GM19467 (cell line): Measurements from ENCODE around the gene SIAH2.

Experiments
- ATAC-seq: cut with Tn5 transposase; IDR thresholded peaks from one replicate; pipeline ENCODE4 v1.9.1; 2021; ENCODE audit warnings: mild to moderate bottlenecking, moderate library complexity; ENCODE audit not compliant: unreplicated experiment

Gene SIAH2

GRCh38 chr3:150749255-150749654, 13.7 kb downstream of the SIAH2 start:
- no peak for ATAC-seq

DNA sequence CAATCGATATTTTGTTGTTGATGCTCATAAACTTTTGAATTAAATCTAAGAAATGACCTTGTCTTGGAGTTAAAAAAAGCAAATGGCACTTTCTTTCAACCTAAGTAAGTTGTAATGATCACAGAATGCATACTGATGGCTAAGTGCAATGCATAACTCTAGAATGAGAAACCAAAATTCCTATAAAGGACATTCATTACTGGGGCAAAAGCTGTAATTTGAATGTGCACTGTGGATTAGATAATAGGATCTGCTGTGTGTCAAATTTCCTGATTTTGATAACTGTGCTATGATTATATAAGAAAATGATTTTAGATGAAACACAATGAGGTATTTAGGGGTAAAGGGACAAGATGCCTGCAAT, 14.3 kb downstream of the SIAH2 start:
- ATAC-seq: no peak

GRCh38 chr3:150747886-150748683, 14.9 kb downstream of the SIAH2 start:
- ATAC-seq: no peak

- ATAC-seq: no peak
Observed at GRCh38 chr3:150746791-150747590, 16.0 kb downstream of the SIAH2 start.

GRCh38 chr3:150745832-150746231, 17.1 kb downstream of the SIAH2 start:
- ATAC-seq: no peak

- no peak for ATAC-seq
Observed at GRCh38 chr3:150744919-150745211, 18.1 kb downstream of the SIAH2 start.

- no peak for ATAC-seq
Observed at GRCh38 chr3:150744041-150744918, 18.7 kb downstream of the SIAH2 start.

GRCh38 chr3:150743508-150743907, 19.5 kb downstream of the SIAH2 start:
- no peak for ATAC-seq

- ATAC-seq: no peak
Observed at GRCh38 chr3:150742679-150743078, 20.3 kb downstream of the SIAH2 start.

- no peak for ATAC-seq
Observed at GRCh38 chr3:150742141-150742523, 20.8 kb downstream of the SIAH2 start.

- ATAC-seq: no peak
Observed at GRCh38 chr3:150741497-150742140, 21.4 kb downstream of the SIAH2 start.

DNA sequence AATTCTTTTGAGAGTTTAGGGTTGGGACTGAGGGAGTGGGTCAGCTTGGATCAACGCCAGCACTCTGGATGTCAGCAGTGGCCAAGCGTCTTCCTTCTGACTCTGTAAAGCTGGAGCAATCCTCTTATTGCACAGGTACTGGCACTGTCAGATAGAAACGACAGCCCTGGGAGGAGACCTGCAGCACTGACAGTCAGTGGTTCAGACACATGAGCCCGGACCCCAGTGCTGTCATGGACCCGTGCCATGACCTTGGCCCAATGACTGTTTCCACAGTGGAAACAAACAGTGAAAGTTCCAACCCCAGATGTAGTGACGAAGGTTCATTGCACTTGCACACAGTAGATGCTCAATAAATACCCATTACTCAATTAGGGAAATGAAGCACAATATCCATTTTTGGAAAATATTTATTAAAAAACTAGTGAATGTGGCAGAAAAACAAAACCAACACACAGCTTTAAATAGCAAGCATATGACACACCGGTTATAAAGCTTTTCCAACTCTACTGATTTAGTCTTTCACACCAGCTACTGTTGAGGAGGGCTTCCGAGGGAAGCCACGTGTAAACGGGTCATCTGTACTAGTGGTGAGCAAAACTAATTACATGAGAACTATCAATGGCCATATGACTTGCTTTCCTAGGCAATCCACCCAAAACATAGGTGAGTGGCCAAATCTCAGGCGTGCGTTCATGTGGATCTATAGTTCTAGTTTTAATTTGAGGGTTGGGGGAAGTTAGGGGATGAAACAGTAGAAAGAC, 22.1 kb downstream of the SIAH2 start:
- ATAC-seq: no peak

DNA sequence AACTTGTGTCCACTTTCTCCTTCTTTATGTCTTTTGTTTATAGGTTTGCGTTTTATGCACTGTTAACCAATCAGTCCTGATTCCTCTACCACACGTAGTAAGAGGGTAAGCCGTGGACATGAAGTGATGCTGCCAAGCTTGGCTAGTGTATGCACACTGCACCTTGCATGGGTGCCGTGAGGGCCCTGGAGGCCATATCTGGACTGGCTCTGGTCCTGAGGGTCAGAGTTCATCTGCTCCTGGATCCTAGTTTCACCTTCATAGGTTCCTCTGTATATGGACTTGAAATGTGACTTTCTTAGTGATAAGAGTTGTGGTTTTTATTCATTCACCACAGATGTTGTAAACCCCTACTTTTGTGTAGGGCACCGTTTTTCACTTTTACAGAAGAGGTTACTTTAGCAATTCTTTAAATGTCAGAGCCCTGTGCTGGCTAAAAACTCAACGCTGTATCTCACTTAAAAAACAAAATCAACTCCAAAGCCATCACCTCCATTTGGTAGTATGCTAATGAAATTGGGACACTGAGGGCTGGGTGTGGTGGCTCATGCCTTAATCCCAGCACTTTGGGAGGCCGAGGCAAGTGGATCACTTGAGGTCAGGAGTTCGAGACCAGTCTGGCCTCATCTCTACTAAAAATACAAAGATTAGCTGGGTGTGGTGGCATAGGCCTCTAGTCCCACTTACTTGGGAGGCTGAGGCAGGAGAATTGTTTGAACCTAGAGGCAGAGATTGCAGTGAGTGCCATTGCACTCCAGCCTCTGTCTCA, 22.9 kb downstream of the SIAH2 start:
- no peak for ATAC-seq

DNA sequence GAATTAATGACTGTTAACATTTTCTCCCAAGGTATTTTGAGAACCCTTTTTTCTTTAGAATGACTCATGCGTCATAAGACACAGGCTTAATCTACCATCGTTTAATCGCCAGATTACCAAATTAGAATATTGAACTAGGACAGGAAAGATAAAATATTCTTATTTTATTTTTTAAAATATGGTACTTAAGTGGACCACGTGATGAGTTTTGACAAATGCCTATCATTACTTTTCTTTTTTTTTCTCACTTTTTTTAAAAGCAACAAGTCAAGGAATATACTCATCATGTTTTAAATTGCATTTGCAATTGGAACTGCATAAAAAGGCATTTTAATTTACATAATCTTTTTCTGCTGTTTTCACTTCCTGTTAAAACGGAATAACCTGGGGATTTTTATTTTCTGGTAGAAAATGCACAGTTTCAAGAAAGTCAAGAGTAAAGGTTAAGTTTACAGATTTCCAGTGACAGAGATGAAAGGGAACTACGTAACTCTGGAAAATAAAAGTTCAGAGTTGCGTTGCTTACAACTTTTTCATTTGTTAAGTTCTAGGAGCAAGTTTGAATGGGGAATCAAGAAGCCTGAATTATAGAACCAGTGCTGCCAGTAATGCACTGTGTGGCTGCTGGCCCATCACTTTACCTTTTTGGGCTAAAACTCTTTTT, 23.6 kb downstream of the SIAH2 start:
- ATAC-seq: no peak

- ATAC-seq: no peak
Observed at GRCh38 chr3:150738688-150739087, 24.3 kb downstream of the SIAH2 start.

DNA sequence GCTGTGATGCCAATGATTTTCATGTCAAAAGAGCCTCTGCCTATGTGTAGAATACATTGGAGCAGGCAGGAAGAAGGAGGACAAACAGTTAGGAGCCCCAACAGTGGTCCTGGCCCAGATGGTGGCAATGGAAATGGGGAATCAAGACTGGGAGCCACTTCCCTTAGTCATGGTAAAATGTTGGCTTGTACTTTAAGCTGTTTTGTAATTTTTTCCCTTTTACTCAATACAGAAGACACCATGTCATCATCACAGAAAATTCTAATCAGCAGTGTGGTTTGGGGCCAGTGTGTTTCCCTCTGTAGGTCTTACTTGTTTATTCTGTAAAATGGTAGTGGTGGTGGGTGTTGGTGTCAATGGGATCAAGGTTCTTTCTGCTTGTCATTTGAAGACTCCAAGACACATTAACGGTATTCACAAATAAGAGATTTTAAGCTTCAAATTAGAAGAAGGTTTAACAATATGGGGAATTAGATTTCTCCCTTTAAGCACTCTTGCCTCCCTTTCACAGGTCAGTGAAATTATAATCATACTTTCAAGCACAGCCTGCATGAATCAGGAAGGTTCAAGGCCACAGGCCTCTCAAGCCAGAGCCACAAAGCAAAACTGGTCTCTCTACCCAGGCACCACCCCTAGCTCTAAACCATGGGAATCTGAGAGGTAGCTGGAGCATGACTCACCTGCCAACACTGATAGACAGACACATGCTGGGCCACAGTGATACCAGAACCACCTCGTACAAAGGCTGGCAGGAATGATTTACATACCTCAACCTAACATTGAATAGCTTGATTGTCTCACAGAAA, 24.9 kb downstream of the SIAH2 start:
- no peak for ATAC-seq

DNA sequence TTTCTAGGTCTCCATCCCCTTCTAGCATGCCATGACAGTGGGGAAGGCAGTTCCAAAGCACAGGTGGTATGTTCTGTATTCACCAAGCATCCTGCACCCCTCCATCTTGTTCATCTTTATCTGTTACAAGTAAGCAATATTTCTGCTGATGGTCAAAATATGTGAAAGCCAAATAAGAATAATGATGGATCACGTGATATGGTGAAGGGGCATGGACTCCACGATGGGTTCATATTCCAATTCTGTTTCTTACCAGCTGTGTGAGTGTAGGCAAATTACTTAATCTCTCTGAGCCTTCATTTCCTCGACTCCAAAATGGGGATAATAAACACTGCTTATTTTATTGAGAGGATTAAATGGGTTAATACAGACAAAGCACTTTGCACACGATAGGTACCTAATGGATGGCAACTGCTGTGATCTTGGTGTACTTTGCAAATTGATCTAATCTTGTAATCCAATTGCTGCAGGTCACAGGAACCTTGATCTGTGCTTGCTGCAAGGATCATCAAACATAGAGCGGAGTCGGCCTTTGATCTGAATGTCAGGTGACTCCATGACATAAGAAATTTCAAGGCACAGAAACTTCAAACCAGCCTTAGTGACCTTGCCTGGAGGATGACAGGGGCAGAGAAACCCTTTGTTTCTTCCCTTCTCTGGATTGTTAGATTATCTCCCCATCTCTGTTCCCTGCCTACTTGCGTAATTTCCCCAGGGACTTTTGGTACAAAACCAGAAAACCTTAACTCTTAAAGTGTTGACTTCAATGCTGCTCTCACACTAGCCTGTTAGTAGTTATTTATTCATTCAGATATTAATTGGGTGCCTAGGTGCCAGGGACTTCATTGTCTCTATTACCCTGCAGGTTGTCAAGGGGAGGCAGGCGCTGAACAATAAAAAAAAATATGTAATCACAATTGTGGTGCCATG, 25.8 kb downstream of the SIAH2 start:
- ATAC-seq: no peak
